SK-N-SH (cell line): Measurements from ENCODE around the gene CST6. TPM values are rescaled to one million over a fixed set of nuclear protein-coding genes. Genes with fewer than 3 reads are reported as not detected.
A peak's percentile ranks its signal among the peaks of the same experiment; 100 is the strongest.

Experiments
- CTCF ChIA-PET: fragments of 300-600, 350-600 bp; formaldehyde crosslinking; extraction: SDS; loops from one replicate; lab custom pipeline; 2021; lab: Yijun Ruan, JAX
- POLR2A ChIA-PET: fragments of 350-600 bp; sonication (Branson Sonifier 250); formaldehyde crosslinking; extraction: SDS; loops from one replicate; lab custom pipeline; 2020; ENCODE audit warnings: antibody characterized with exemption, inconsistent platforms; lab: Yijun Ruan, JAX
- DNase-seq: peaks from one replicate; pipeline ENCODE4 v3.0.0; 2012
- H2AFZ ChIP-seq: fragments of 200-600 bp; sonication (generic); 2 replicates; pipeline ENCODE4 v1.8.1; 2016; ENCODE audit warnings: antibody characterized with exemption, mild to moderate bottlenecking, low read depth
- H3F3A ChIP-seq: fragments of 200-600 bp; sonication (generic); replicated peaks from 2 replicates; pipeline ENCODE3; 2016; ENCODE audit warnings: antibody characterized with exemption, mild to moderate bottlenecking; ENCODE audit not compliant: insufficient read depth
- H3K27ac ChIP-seq, 2 experiments: fragments of 200-500 bp in 1 of 2; fragments of 200-600 bp in 1 of 2; sonication (Bioruptor generic) in 1 of 2; sonication (generic), shearing (Covaris generic) in 1 of 2; 2 replicates each; pipeline versions ENCODE4 v1.5.1 to v1.6.1; 2014 to 2016; ENCODE audit warnings: low read depth in 2 of 2, inconsistent platforms in 1 of 2, low read length in 1 of 2, mild to moderate bottlenecking in 1 of 2, mixed read lengths in 1 of 2
- H3K27me3 ChIP-seq: fragments of 200-600 bp; sonication (generic), shearing (Covaris generic); 2 replicates; pipeline ENCODE4 v1.6.1; 2016; ENCODE audit warnings: mixed run types; ENCODE audit not compliant: insufficient read depth
- H3K36me3 ChIP-seq, 2 experiments: fragments of 200-500 bp in 1 of 2; fragments of 200-600 bp in 1 of 2; sonication (Bioruptor generic) in 1 of 2; sonication (generic) in 1 of 2; replicated peaks in 1 of 2; 2 replicates each; pipeline versions ENCODE3 to v1.5.1; 2014 to 2016; ENCODE audit warnings: low read length in 1 of 2, mild to moderate bottlenecking in 1 of 2; ENCODE audit not compliant: insufficient read depth in 2 of 2, control insufficient read depth in 1 of 2
- H3K4me1 ChIP-seq, 2 experiments: fragments of 200-500 bp in 1 of 2; fragments of 200-600 bp in 1 of 2; sonication (Bioruptor generic) in 1 of 2; sonication (generic), shearing (Covaris generic) in 1 of 2; 2 replicates each; pipeline versions ENCODE4 v1.5.1 to v1.6.1; 2014 to 2016; ENCODE audit warnings: low read depth in 1 of 2, low read length in 1 of 2, mixed run types in 1 of 2; ENCODE audit not compliant: insufficient read depth in 2 of 2, control insufficient read depth in 1 of 2
- H3K4me2 ChIP-seq: fragments of 200-600 bp; sonication (generic), shearing (Covaris generic); 2 replicates; pipeline ENCODE4 v1.6.1; 2017; ENCODE audit warnings: mixed run types
- H3K4me3 ChIP-seq, 2 experiments: fragments of 200-500 bp in 1 of 2; fragments of 200-600 bp in 1 of 2; sonication (Bioruptor generic) in 1 of 2; sonication (generic), shearing (Covaris generic) in 1 of 2; 2 replicates each; pipeline versions ENCODE4 v1.5.1 to v1.8.1; 2014 to 2016; ENCODE audit warnings: low read depth in 2 of 2, inconsistent platforms in 1 of 2, low read length in 1 of 2, mild to moderate bottlenecking in 1 of 2, mixed read lengths in 1 of 2, moderate library complexity in 1 of 2
- H3K79me2 ChIP-seq: fragments of 200-600 bp; sonication (generic); 2 replicates; pipeline ENCODE4 v1.8.1; 2017; ENCODE audit warnings: mild to moderate bottlenecking; ENCODE audit not compliant: insufficient read depth
- H3K9ac ChIP-seq: fragments of 200-600 bp; sonication (generic); 2 replicates; pipeline ENCODE4 v1.6.1; 2017; ENCODE audit warnings: mixed run types
- H3K9me2 ChIP-seq: fragments of 200-600 bp; sonication (generic); 2 replicates; pipeline ENCODE4 v1.6.1; 2017; ENCODE audit warnings: mixed run types
- H3K9me3 ChIP-seq: fragments of 200-600 bp; sonication (generic); 2 replicates; pipeline ENCODE4 v1.6.1; 2017; ENCODE audit warnings: mixed run types, mild to moderate bottlenecking, moderate library complexity
- H4K20me1 ChIP-seq: fragments of 200-600 bp; sonication (generic); 2 replicates; pipeline ENCODE4 v1.6.1; 2017; ENCODE audit warnings: mild to moderate bottlenecking, mixed run types; ENCODE audit not compliant: insufficient read depth
- CTCF ChIP-seq: fragments of 200-600 bp; sonication (generic); IDR thresholded peaks from 2 replicates; pipeline ENCODE4 v1.6.1; 2017; ENCODE audit warnings: antibody characterized with exemption, mild to moderate bottlenecking, moderate library complexity
- ELF1 ChIP-seq: IDR thresholded peaks from 2 replicates; pipeline ENCODE4 v1.4.0; 2012
- EZH2phosphoT487 ChIP-seq: fragments of 200-600 bp; sonication (generic); IDR thresholded peaks from 2 replicates; pipeline ENCODE4 v1.6.1; 2017; ENCODE audit warnings: low read depth, mixed run types, mild to moderate bottlenecking, antibody characterized with exemption, moderate library complexity, borderline replicate concordance
- FOXM1 ChIP-seq: IDR thresholded peaks from 2 replicates; pipeline ENCODE4 v1.4.0; 2012; ENCODE audit warnings: low read depth, mild to moderate bottlenecking
- GABPA ChIP-seq: IDR thresholded peaks from 2 replicates; pipeline ENCODE4 v1.4.0; 2012; ENCODE audit warnings: low read depth, mild to moderate bottlenecking
- GATA2 ChIP-seq: sonication (generic); formaldehyde crosslinking; IDR thresholded peaks from 2 replicates; pipeline ENCODE4 v1.5.0; 2020; ENCODE audit warnings: mild to moderate bottlenecking, missing genetic modification reagents
- JUND ChIP-seq: IDR thresholded peaks from 2 replicates; pipeline ENCODE4 v1.4.0; 2012
- MEF2A ChIP-seq: IDR thresholded peaks from 2 replicates; pipeline ENCODE4 v1.4.0; 2012; ENCODE audit warnings: low read depth, borderline replicate concordance
- MXI1 ChIP-seq: IDR thresholded peaks from 2 replicates; pipeline ENCODE4 v1.6.1; 2012; ENCODE audit warnings: mild to moderate bottlenecking, low read depth, low read length, improper control_type of control experiment
- NFIC ChIP-seq: IDR thresholded peaks from 2 replicates; pipeline ENCODE4 v1.4.0; 2012; ENCODE audit warnings: borderline replicate concordance
- NRF1 ChIP-seq: IDR thresholded peaks from 2 replicates; pipeline ENCODE4 v1.6.1; 2012; ENCODE audit warnings: low read depth, mild to moderate bottlenecking, low read length
- POLR2AphosphoS5 ChIP-seq: IDR thresholded peaks from 2 replicates; pipeline ENCODE4 v1.6.1; 2012; ENCODE audit warnings: low read depth, low read length
- RFX5 ChIP-seq: IDR thresholded peaks from 2 replicates; pipeline ENCODE4 v1.6.1; 2012; ENCODE audit warnings: mild to moderate bottlenecking, improper control_type of control experiment, low read length
- RXRA ChIP-seq: IDR thresholded peaks from 2 replicates; pipeline ENCODE4 v1.4.0; 2012; ENCODE audit warnings: low read depth, mild to moderate bottlenecking, borderline replicate concordance
- SMC3 ChIP-seq: IDR thresholded peaks from 2 replicates; pipeline ENCODE4 v1.6.1; 2012; ENCODE audit warnings: low read depth, low read length, improper control_type of control experiment
- TAF1 ChIP-seq: IDR thresholded peaks from 2 replicates; pipeline ENCODE4 v1.6.1; 2012; ENCODE audit warnings: low read depth, mild to moderate bottlenecking, low read length, moderate library complexity, borderline replicate concordance
- TCF12 ChIP-seq: IDR thresholded peaks from 2 replicates; pipeline ENCODE4 v1.4.0; 2012
- YY1 ChIP-seq: IDR thresholded peaks from 2 replicates; pipeline ENCODE4 v1.4.0; 2012; ENCODE audit warnings: low read depth, mild to moderate bottlenecking
- WGBS: methylation state at CpG from one replicate; pipeline ENCODE4 v1.1.6; 2017; ENCODE audit warnings: low lambda C conversion rate; 5-methylcytosine and 5-hydroxymethylcytosine counted together
- polyA plus RNA-seq, 3 experiments: library from polyadenylated mRNA; depleted of rRNA; stranded (reverse); fragments of >200 nt; gene quantifications; 2 replicates each; pipeline ENCODE4 v1.2.3, GENCODE V29; 2012
- TF ChIP-seq, protein P1 (sequence below): IDR thresholded peaks from 2 replicates; pipeline ENCODE4 v1.4.0; 2012; ENCODE audit warnings: low read depth
- TF ChIP-seq, protein P2 (sequence below): IDR thresholded peaks from 2 replicates; pipeline ENCODE4; 2012
- TF ChIP-seq, protein P3 (sequence below): fragments of 150-350 bp; IDR thresholded peaks from 2 replicates; pipeline ENCODE4 v1.6.1; 2017; ENCODE audit warnings: antibody characterized with exemption, low read length, low read depth, borderline replicate concordance

The CST6 gene
- polyA plus RNA-seq, 1 of the 3 experiments (the other 2 are of a cell fraction) = 0.90 TPM

DNA sequence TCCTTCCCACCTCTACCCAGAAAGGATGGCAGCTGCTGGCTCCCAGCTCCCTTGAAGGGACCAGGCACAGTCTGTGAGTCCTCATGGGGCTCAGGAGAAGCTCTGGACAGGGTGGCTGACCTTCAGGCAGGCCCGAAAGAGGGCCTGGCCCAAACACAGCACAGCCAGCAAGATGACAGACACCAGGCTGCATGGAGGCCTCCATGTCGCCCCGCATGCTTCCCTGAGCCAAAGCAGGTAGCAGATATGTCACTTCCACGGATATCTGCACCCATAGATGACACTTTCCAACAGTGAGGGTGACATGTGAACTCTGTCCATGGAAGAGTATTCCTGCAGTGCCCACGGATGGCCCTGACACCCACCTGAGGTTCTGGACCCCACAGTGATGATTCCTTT lies 28.2 kb upstream of the CST6 start:
- CTCF ChIA-PET = interaction anchor here (1.0 to 20.1 kb wide), 2 partner anchors 39 to 96 kb away, joined by 3 to 261 read pairs; partner anchors contain the start of genes CCDC85B, CTSW and FIBP
- POLR2A ChIA-PET = no interaction called here
- Histone ChIP-seq H3K27ac (no peak overlapping the region), H3K9me2 (no peaks in the 10 kb centered on the region), H3K9ac (no peak overlapping the region)
- TF ChIP-seq JUND (no peak), YY1 (no peak), FOXM1 (no peak), SMC3 (no peak), MEF2A (no peak), NFIC (no peak), EZH2phosphoT487 (no peak), GABPA (no peak), NRF1 (no peak), CTCF (no peak), POLR2AphosphoS5 (no peak)
- TF ChIP-seq, protein P1, sequence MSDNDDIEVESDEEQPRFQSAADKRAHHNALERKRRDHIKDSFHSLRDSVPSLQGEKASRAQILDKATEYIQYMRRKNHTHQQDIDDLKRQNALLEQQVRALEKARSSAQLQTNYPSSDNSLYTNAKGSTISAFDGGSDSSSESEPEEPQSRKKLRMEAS = no peak
- TF ChIP-seq, protein P2, sequence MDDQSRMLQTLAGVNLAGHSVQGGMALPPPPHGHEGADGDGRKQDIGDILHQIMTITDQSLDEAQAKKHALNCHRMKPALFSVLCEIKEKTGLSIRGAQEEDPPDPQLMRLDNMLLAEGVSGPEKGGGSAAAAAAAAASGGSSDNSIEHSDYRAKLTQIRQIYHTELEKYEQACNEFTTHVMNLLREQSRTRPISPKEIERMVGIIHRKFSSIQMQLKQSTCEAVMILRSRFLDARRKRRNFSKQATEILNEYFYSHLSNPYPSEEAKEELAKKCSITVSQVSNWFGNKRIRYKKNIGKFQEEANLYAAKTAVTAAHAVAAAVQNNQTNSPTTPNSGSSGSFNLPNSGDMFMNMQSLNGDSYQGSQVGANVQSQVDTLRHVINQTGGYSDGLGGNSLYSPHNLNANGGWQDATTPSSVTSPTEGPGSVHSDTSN = no peak
- TF ChIP-seq, all 33 proteins: peak for 0
- H3K4me2 ChIP-seq = no peak overlapping the region
- no peak for DNase-seq
- H3K9me3 ChIP-seq = no peaks in the 10 kb centered on the region
- H3K4me1 ChIP-seq = no peaks in the 10 kb centered on the region
- no peak overlapping the region for H3K4me3 ChIP-seq
- H2AFZ ChIP-seq = no peak overlapping the region
- H4K20me1 ChIP-seq = no peaks in the 10 kb centered on the region
- WGBS = 93% methylated on average over 3 of the region's 5 CpGs
- no peaks in the 10 kb centered on the region for H3K27me3 ChIP-seq
- peaks cover 12% of the 10 kb centered on the region for H3F3A ChIP-seq
- H3K36me3 ChIP-seq = peaks cover 3 to 9% of the 10 kb centered on the region in 2 experiments
- no peaks in the 10 kb centered on the region for H3K79me2 ChIP-seq

DNA sequence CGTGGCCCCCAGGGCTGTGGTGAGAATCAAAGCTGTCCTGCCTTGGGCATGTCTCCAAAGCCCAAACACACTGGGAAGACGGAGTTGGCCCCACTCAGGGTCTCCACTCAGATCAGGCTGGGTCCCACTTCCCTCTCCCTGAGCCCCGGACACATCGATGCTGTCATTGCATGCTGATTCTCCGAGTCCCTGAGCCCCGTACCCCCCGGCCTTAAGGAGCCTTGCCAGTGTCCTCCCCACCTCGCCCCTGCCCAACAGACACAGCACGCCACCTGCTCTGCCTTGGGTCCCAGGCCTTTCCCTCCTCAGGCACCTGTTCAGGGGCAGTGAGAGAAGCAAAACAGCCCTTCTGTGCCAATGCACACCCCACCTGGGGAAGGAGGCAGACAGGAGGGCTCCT lies 24.5 kb upstream of the CST6 start:
- 92% methylated on average over 6 of the region's 9 CpGs for WGBS
- TF ChIP-seq, protein P3, sequence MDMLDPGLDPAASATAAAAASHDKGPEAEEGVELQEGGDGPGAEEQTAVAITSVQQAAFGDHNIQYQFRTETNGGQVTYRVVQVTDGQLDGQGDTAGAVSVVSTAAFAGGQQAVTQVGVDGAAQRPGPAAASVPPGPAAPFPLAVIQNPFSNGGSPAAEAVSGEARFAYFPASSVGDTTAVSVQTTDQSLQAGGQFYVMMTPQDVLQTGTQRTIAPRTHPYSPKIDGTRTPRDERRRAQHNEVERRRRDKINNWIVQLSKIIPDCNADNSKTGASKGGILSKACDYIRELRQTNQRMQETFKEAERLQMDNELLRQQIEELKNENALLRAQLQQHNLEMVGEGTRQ = no peak
- TF ChIP-seq TCF12 = no peak
- no peak for TF ChIP-seq MXI1
- no peak for TF ChIP-seq JUND
- TF ChIP-seq RXRA = no peak
- no peak for TF ChIP-seq GATA2 (CRISPR knock-in tag)
- TF ChIP-seq MEF2A = no peak
- TF ChIP-seq ELF1 = no peak
- no peak for TF ChIP-seq RFX5
- TF ChIP-seq GABPA = no peak
- TF ChIP-seq TAF1 = no peak
- ChIA-PET POLR2A (no interaction called here), CTCF (interaction anchor here (1.2 to 20.1 kb wide), 5 partner anchors 8 to 276 kb away, joined by 4 to 261 read pairs (median 15); partner anchors contain the start of genes CCDC85B, CTSW, FIBP and KAT5)
- Histone ChIP-seq H3K4me3 (no peak overlapping the region), H3K79me2 (no peaks in the 10 kb centered on the region), H3K9ac (no peak overlapping the region), H3K9me2 (no peaks in the 10 kb centered on the region), H2AFZ (no peak overlapping the region), H3K4me1 (peaks cover 0 to 2% of the 10 kb centered on the region in 2 experiments; a peak in 1 of 4 replicates), H4K20me1 (no peaks in the 10 kb centered on the region), H3K9me3 (no peaks in the 10 kb centered on the region), H3K36me3 (peaks cover 0 to 12% of the 10 kb centered on the region in 2 experiments), H3K27ac (no peak overlapping the region), H3F3A (peaks cover 18% of the 10 kb centered on the region), H3K27me3 (no peaks in the 10 kb centered on the region), H3K4me2 (no peak overlapping the region)
- DNase-seq = peak; percentile 14
